GM12878 (cell line): Measurements from ENCODE around the gene TOP2A. TPM values are rescaled to one million over a fixed set of nuclear protein-coding genes. Genes with fewer than 3 reads are reported as not detected.

Experiments
- ATAC-seq: fragments of 200-7000 bp; cut with Tn5 transposase; 3 replicates; pipeline ENCODE4 v1.9.1; 2020; ENCODE audit warnings: mild to moderate bottlenecking, moderate library complexity
- BruUV-seq: library from RNA; stranded (reverse); fragments of 400-500 nt; replicated peaks from 2 replicates; lab custom pipeline; 2021; lab: Mats Ljungman, UMichigan
- CTCF ChIA-PET: fragments of 300-600 bp; sonication (Branson Sonifier 250); formaldehyde crosslinking; extraction: SDS; loops from one replicate; lab custom pipeline; 2021; ENCODE audit warnings: inconsistent platforms; lab: Yijun Ruan, JAX
- POLR2A ChIA-PET: fragments of 350-600 bp; formaldehyde crosslinking; extraction: SDS; loops from one replicate; lab custom pipeline; 2021; ENCODE audit warnings: inconsistent platforms; lab: Charles Lee
- RAD21 ChIA-PET: fragments of 300-600 bp; sonication (Branson Sonifier 250); formaldehyde crosslinking; loops from one replicate; lab custom pipeline; 2023; ENCODE audit warnings: antibody characterized with exemption; ENCODE audit not compliant: unreplicated experiment; lab: Charles Lee
- SMC1A ChIA-PET: fragments of 300-600 bp; sonication (Branson Sonifier 250); formaldehyde crosslinking; loops from one replicate; lab custom pipeline; 2023; ENCODE audit not compliant: unreplicated experiment, uncharacterized antibody; lab: Charles Lee
- DNase-seq: peaks from one replicate; pipeline ENCODE4 v3.0.0-alpha.2; 2011; ENCODE audit warnings: low read depth, low spot score
- FAIRE-seq: peaks from 3 replicates; lab custom pipeline; 2011; peaks lifted over from hg19 to GRCh38; lab: Jason Lieb, UNC
- H2AFZ ChIP-seq: 2 replicates; pipeline ENCODE4 v1.6.0; 2011; ENCODE audit warnings: low read depth, low read length, control low read depth; ENCODE audit not compliant: control insufficient read depth
- H3K27ac ChIP-seq: 2 replicates; pipeline ENCODE4 v1.5.1; 2011; ENCODE audit warnings: control low read depth; ENCODE audit not compliant: control insufficient read depth, insufficient read depth
- H3K27me3 ChIP-seq, 2 experiments: replicated peaks in 1 of 2; 2 replicates each; pipeline versions ENCODE4 v1.6.0 to v1.6.1; 2011; ENCODE audit warnings: low read length in 1 of 2; ENCODE audit not compliant: control insufficient read depth in 2 of 2, insufficient read depth in 2 of 2
- H3K36me3 ChIP-seq, 2 experiments: 2 replicates each; pipeline ENCODE4 v1.5.1; 2011; ENCODE audit warnings: low read length in 1 of 2; ENCODE audit not compliant: control insufficient read depth in 2 of 2, insufficient read depth in 2 of 2
- H3K4me1 ChIP-seq: 2 replicates; pipeline ENCODE4 v1.6.1; 2011; ENCODE audit warnings: mild to moderate bottlenecking, low read length, moderate library complexity, mixed read lengths; ENCODE audit not compliant: control insufficient read depth, insufficient read depth
- H3K4me2 ChIP-seq: 2 replicates; pipeline ENCODE4 v1.6.0; 2011; ENCODE audit warnings: control low read depth; ENCODE audit not compliant: control insufficient read depth, insufficient read depth
- H3K4me3 ChIP-seq: fragments of 200-600 bp; sonication (generic); 2 replicates; pipeline ENCODE4 v1.5.1; 2016
- H3K79me2 ChIP-seq: 2 replicates; pipeline ENCODE4 v1.6.0; 2011; ENCODE audit warnings: low read length; ENCODE audit not compliant: control insufficient read depth, insufficient read depth
- H3K9ac ChIP-seq: 2 replicates; pipeline ENCODE4 v1.8.0; 2011; ENCODE audit warnings: low read length, control low read depth, mixed read lengths; ENCODE audit not compliant: control insufficient read depth, insufficient read depth
- H3K9me3 ChIP-seq: replicated peaks from 3 replicates; pipeline ENCODE4 v1.5.1; 2011; ENCODE audit warnings: mild to moderate bottlenecking, low read length; ENCODE audit not compliant: control insufficient read depth, insufficient read depth
- H4K20me1 ChIP-seq: 2 replicates; pipeline ENCODE4 v1.6.0; 2011; ENCODE audit not compliant: control insufficient read depth, insufficient read depth
- CREB1 ChIP-seq: IDR thresholded peaks from 2 replicates; pipeline ENCODE4 v1.6.1; 2012; ENCODE audit warnings: low read depth, mild to moderate bottlenecking, inconsistent platforms
- EGR1 ChIP-seq, 2 experiments: IDR thresholded peaks; 1 replicate in 1 of 2; 2 replicates in 1 of 2; pipeline ENCODE4 v1.6.1; 2011 to 2012; ENCODE audit warnings: low read depth in 2 of 2, low read length in 2 of 2, borderline replicate concordance in 1 of 2, mild to moderate bottlenecking in 1 of 2, moderate library complexity in 1 of 2
- IKZF2 ChIP-seq, 2 experiments: fragments of 450-650 bp; IDR thresholded peaks; 2 replicates each; pipeline ENCODE4 v1.6.1; 2017; ENCODE audit warnings: mild to moderate bottlenecking in 2 of 2, moderate library complexity in 2 of 2
- NFYB ChIP-seq: IDR thresholded peaks from 2 replicates; pipeline ENCODE4 v1.6.1; 2011; ENCODE audit warnings: low read depth, mild to moderate bottlenecking, low read length, improper control_type of control experiment, moderate library complexity; ENCODE audit not compliant: insufficient read depth
- WGBS: methylation state at CpG from one replicate; pipeline ENCODE4 v1.1.6; 2016; ENCODE audit warnings: low lambda C conversion rate; ENCODE audit not compliant: insufficient replicate concordance, insufficient coverage; ENCODE audit errors: missing lambda C conversion rate; 5-methylcytosine and 5-hydroxymethylcytosine counted together
- in situ Hi-C: fragments of 300-500 bp; cut with MboI; formaldehyde crosslinking; loops from 9 replicates; pipeline ENCODE4 v1.14.3; 2018; ENCODE audit warnings: mixed read lengths
- intact Hi-C: fragments of 100-400 bp; cut with micrococcal nuclease; formaldehyde crosslinking; loops from one replicate; pipeline ENCODE4 v1.14.2; 2022; ENCODE audit not compliant: unreplicated experiment
- polyA plus RNA-seq, 11 experiments: library from polyadenylated mRNA; depleted of rRNA in 4 of 11; unstranded in 6 of 11; stranded (reverse) in 5 of 11; fragments of >200 nt; fragmentation: Nextera tagmentation in 4 of 11; fragmentation: Illumina TruSeq in 1 of 11; extraction: Ambion mirVana in 4 of 11; extraction: Trizol in 1 of 11; gene quantifications; 1 replicate in 1 of 11; 2 replicates in 10 of 11; pipeline versions ENCODE4 v1.2.1 to v1.2.3, GENCODE V29; 2011 to 2016; ENCODE audit warnings: inconsistent platforms in 2 of 11, missing spikeins in 2 of 11, low read depth in 1 of 11
- total RNA-seq, 4 experiments: library from RNA; depleted of rRNA in 3 of 4; stranded (reverse); fragments of >200 nt in 3 of 4; fragmentation: Illumina TruSeq in 1 of 4; extraction: Trizol in 1 of 4; gene quantifications; 2 replicates each; pipeline versions ENCODE4 v1.2.1 to v1.2.3, GENCODE V29; 2013 to 2021

Gene TOP2A
- total and polyA plus RNA-seq, 10 of the 15 experiments (the other 5 are each of a cell fraction or from before 2014, with no cell fraction given) = 117 to 275 (median 232) TPM

- H3K4me2 ChIP-seq = no peak overlapping the region
- H2AFZ ChIP-seq = no peak overlapping the region
- BruUV-seq = no TSS peak
- H3K4me3 ChIP-seq = no peak overlapping the region
- CTCF ChIA-PET = interaction anchor here (0.6 to 16.0 kb wide), 3 partner anchors 12 to 1214 kb away, joined by 3 to 289 read pairs (median 18); no protein-coding TSS in a partner anchor
- H3K4me1 ChIP-seq = peaks cover 3% of the 10 kb centered on the region
- no peaks in the 10 kb centered on the region for H4K20me1 ChIP-seq
- no peak for TF ChIP-seq EGR1 (IDR thresholded peaks at IDR 0.05; ENCODE audit: borderline replicate concordance in 1 of 2, low read depth in 2 of 2, low read length in 2 of 2)
- TF ChIP-seq CREB1 = no peak
- TF ChIP-seq IKZF2 (IDR thresholded peaks at IDR 0.05) = no peak
- TF ChIP-seq NFYB = no peak
- intact Hi-C loops = no loop called here
- H3K27me3 ChIP-seq = 0 out of 4 replicates have a peak, but pooled peaks cover 0 to 3% of the 10 kb centered on the region in 2 experiments
- no peaks in the 10 kb centered on the region for H3K79me2 ChIP-seq
- DNase-seq = no peak
- no peak overlapping the region for H3K9ac ChIP-seq
- H3K9me3 ChIP-seq = no peaks in the 10 kb centered on the region
- no peak for ATAC-seq
- FAIRE-seq = no peak
- SMC1A ChIA-PET = interaction anchor here (1.3 kb wide), 1 partner anchor 10 kb away, joined by 6 read pairs; no protein-coding TSS in a partner anchor
- 48% methylated on average over 5 of the region's 5 CpGs for WGBS
- in situ Hi-C loops = loop anchor here (25.0 kb wide), 1 partner anchor 101 kb away; no protein-coding TSS in a partner anchor
- H3K27ac ChIP-seq = no peak overlapping the region
- RAD21 ChIA-PET = interaction anchor here (0.9 to 16.1 kb wide), 2 partner anchors 36 to 96 kb away, joined by 3 to 175 read pairs; no protein-coding TSS in a partner anchor
- no peaks in the 10 kb centered on the region for H3K36me3 ChIP-seq
- POLR2A ChIA-PET = interaction anchor here (1.2 kb wide), 1 partner anchor 80 kb away, joined by 3 read pairs; no protein-coding TSS in a partner anchor
Measured at GRCh38 chr17:40436636-40437035, 18.9 kb upstream of the TOP2A start.
